SK-N-SH (cell line): ENCODE results near the gene PLIN5. TPM values are rescaled to one million over a fixed set of nuclear protein-coding genes. Genes with fewer than 3 reads are reported as not detected.

Experiments
- CTCF ChIA-PET: fragments of 300-600, 350-600 bp; formaldehyde crosslinking; extraction: SDS; loops from one replicate; lab custom pipeline; 2021; lab: Yijun Ruan, JAX
- POLR2A ChIA-PET: fragments of 350-600 bp; sonication (Branson Sonifier 250); formaldehyde crosslinking; extraction: SDS; loops from one replicate; lab custom pipeline; 2020; ENCODE audit warnings: antibody characterized with exemption, inconsistent platforms; lab: Yijun Ruan, JAX
- DNase-seq: peaks from one replicate; pipeline ENCODE4 v3.0.0; 2012
- H2AFZ ChIP-seq: fragments of 200-600 bp; sonication (generic); 2 replicates; pipeline ENCODE4 v1.8.1; 2016; ENCODE audit warnings: antibody characterized with exemption, mild to moderate bottlenecking, low read depth
- H3F3A ChIP-seq: fragments of 200-600 bp; sonication (generic); replicated peaks from 2 replicates; pipeline ENCODE3; 2016; ENCODE audit warnings: antibody characterized with exemption, mild to moderate bottlenecking; ENCODE audit not compliant: insufficient read depth
- H3K27ac ChIP-seq, 2 experiments: fragments of 200-500 bp in 1 of 2; fragments of 200-600 bp in 1 of 2; sonication (Bioruptor generic) in 1 of 2; sonication (generic), shearing (Covaris generic) in 1 of 2; 2 replicates each; pipeline versions ENCODE4 v1.5.1 to v1.6.1; 2014 to 2016; ENCODE audit warnings: low read depth in 2 of 2, inconsistent platforms in 1 of 2, low read length in 1 of 2, mild to moderate bottlenecking in 1 of 2, mixed read lengths in 1 of 2
- H3K27me3 ChIP-seq: fragments of 200-600 bp; sonication (generic), shearing (Covaris generic); 2 replicates; pipeline ENCODE4 v1.6.1; 2016; ENCODE audit warnings: mixed run types; ENCODE audit not compliant: insufficient read depth
- H3K36me3 ChIP-seq, 2 experiments: fragments of 200-500 bp in 1 of 2; fragments of 200-600 bp in 1 of 2; sonication (Bioruptor generic) in 1 of 2; sonication (generic) in 1 of 2; replicated peaks in 1 of 2; 2 replicates each; pipeline versions ENCODE3 to v1.5.1; 2014 to 2016; ENCODE audit warnings: low read length in 1 of 2, mild to moderate bottlenecking in 1 of 2; ENCODE audit not compliant: insufficient read depth in 2 of 2, control insufficient read depth in 1 of 2
- H3K4me1 ChIP-seq, 2 experiments: fragments of 200-500 bp in 1 of 2; fragments of 200-600 bp in 1 of 2; sonication (Bioruptor generic) in 1 of 2; sonication (generic), shearing (Covaris generic) in 1 of 2; 2 replicates each; pipeline versions ENCODE4 v1.5.1 to v1.6.1; 2014 to 2016; ENCODE audit warnings: low read depth in 1 of 2, low read length in 1 of 2, mixed run types in 1 of 2; ENCODE audit not compliant: insufficient read depth in 2 of 2, control insufficient read depth in 1 of 2
- H3K4me2 ChIP-seq: fragments of 200-600 bp; sonication (generic), shearing (Covaris generic); 2 replicates; pipeline ENCODE4 v1.6.1; 2017; ENCODE audit warnings: mixed run types
- H3K4me3 ChIP-seq, 2 experiments: fragments of 200-500 bp in 1 of 2; fragments of 200-600 bp in 1 of 2; sonication (Bioruptor generic) in 1 of 2; sonication (generic), shearing (Covaris generic) in 1 of 2; 2 replicates each; pipeline versions ENCODE4 v1.5.1 to v1.8.1; 2014 to 2016; ENCODE audit warnings: low read depth in 2 of 2, inconsistent platforms in 1 of 2, low read length in 1 of 2, mild to moderate bottlenecking in 1 of 2, mixed read lengths in 1 of 2, moderate library complexity in 1 of 2
- H3K79me2 ChIP-seq: fragments of 200-600 bp; sonication (generic); 2 replicates; pipeline ENCODE4 v1.8.1; 2017; ENCODE audit warnings: mild to moderate bottlenecking; ENCODE audit not compliant: insufficient read depth
- H3K9ac ChIP-seq: fragments of 200-600 bp; sonication (generic); 2 replicates; pipeline ENCODE4 v1.6.1; 2017; ENCODE audit warnings: mixed run types
- H3K9me2 ChIP-seq: fragments of 200-600 bp; sonication (generic); 2 replicates; pipeline ENCODE4 v1.6.1; 2017; ENCODE audit warnings: mixed run types
- H3K9me3 ChIP-seq: fragments of 200-600 bp; sonication (generic); 2 replicates; pipeline ENCODE4 v1.6.1; 2017; ENCODE audit warnings: mixed run types, mild to moderate bottlenecking, moderate library complexity
- H4K20me1 ChIP-seq: fragments of 200-600 bp; sonication (generic); 2 replicates; pipeline ENCODE4 v1.6.1; 2017; ENCODE audit warnings: mild to moderate bottlenecking, mixed run types; ENCODE audit not compliant: insufficient read depth
- CHD2 ChIP-seq: fragments of 150-350 bp; IDR thresholded peaks from 2 replicates; pipeline ENCODE4 v1.6.1; 2018; ENCODE audit warnings: low read length; ENCODE audit not compliant: partially characterized antibody
- EZH2phosphoT487 ChIP-seq: fragments of 200-600 bp; sonication (generic); IDR thresholded peaks from 2 replicates; pipeline ENCODE4 v1.6.1; 2017; ENCODE audit warnings: low read depth, mixed run types, mild to moderate bottlenecking, antibody characterized with exemption, moderate library complexity, borderline replicate concordance
- FOSL2 ChIP-seq: IDR thresholded peaks from 2 replicates; pipeline ENCODE4 v1.4.0; 2012; ENCODE audit warnings: low read depth, mild to moderate bottlenecking, moderate library complexity, borderline replicate concordance
- GABPA ChIP-seq: IDR thresholded peaks from 2 replicates; pipeline ENCODE4 v1.4.0; 2012; ENCODE audit warnings: low read depth, mild to moderate bottlenecking
- GATA2 ChIP-seq: sonication (generic); formaldehyde crosslinking; IDR thresholded peaks from 2 replicates; pipeline ENCODE4 v1.5.0; 2020; ENCODE audit warnings: mild to moderate bottlenecking, missing genetic modification reagents
- IRF3 ChIP-seq: fragments of 150-350 bp; IDR thresholded peaks from 2 replicates; pipeline ENCODE4 v1.6.1; 2016; ENCODE audit warnings: mild to moderate bottlenecking, low read depth, low read length
- MEF2A ChIP-seq: IDR thresholded peaks from 2 replicates; pipeline ENCODE4 v1.4.0; 2012; ENCODE audit warnings: low read depth, borderline replicate concordance
- NRF1 ChIP-seq: IDR thresholded peaks from 2 replicates; pipeline ENCODE4 v1.6.1; 2012; ENCODE audit warnings: low read depth, mild to moderate bottlenecking, low read length
- PBX3 ChIP-seq: IDR thresholded peaks from 2 replicates; pipeline ENCODE4; 2012
- POLR2AphosphoS5 ChIP-seq: IDR thresholded peaks from 2 replicates; pipeline ENCODE4 v1.6.1; 2012; ENCODE audit warnings: low read depth, low read length
- RAD21 ChIP-seq: IDR thresholded peaks from 2 replicates; pipeline ENCODE4 v1.6.1; 2012; ENCODE audit warnings: mild to moderate bottlenecking, low read length
- RXRA ChIP-seq: IDR thresholded peaks from 2 replicates; pipeline ENCODE4 v1.4.0; 2012; ENCODE audit warnings: low read depth, mild to moderate bottlenecking, borderline replicate concordance
- SMC3 ChIP-seq: IDR thresholded peaks from 2 replicates; pipeline ENCODE4 v1.6.1; 2012; ENCODE audit warnings: low read depth, low read length, improper control_type of control experiment
- TAF1 ChIP-seq: IDR thresholded peaks from 2 replicates; pipeline ENCODE4 v1.6.1; 2012; ENCODE audit warnings: low read depth, mild to moderate bottlenecking, low read length, moderate library complexity, borderline replicate concordance
- TEAD4 ChIP-seq: IDR thresholded peaks from 2 replicates; pipeline ENCODE4 v1.4.0; 2012; ENCODE audit warnings: mild to moderate bottlenecking, borderline replicate concordance; ENCODE audit not compliant: insufficient read depth
- WGBS: methylation state at CpG from one replicate; pipeline ENCODE4 v1.1.6; 2017; ENCODE audit warnings: low lambda C conversion rate; 5-methylcytosine and 5-hydroxymethylcytosine counted together
- polyA plus RNA-seq, 3 experiments: library from polyadenylated mRNA; depleted of rRNA; stranded (reverse); fragments of >200 nt; gene quantifications; 2 replicates each; pipeline ENCODE4 v1.2.3, GENCODE V29; 2012
- TF ChIP-seq, protein P1 (sequence below): fragments of 200-600 bp; sonication (generic); IDR thresholded peaks from 2 replicates; pipeline ENCODE4 v1.6.1; 2017; ENCODE audit warnings: antibody characterized with exemption, mild to moderate bottlenecking, moderate library complexity
- TF ChIP-seq, protein P2 (sequence below): fragments of 150-350 bp; IDR thresholded peaks from 2 replicates; pipeline ENCODE4 v1.6.1; 2017; ENCODE audit warnings: antibody characterized with exemption, low read length, low read depth, borderline replicate concordance

Gene PLIN5
- polyA plus RNA-seq, 1 of the 3 experiments (the other 2 are of a cell fraction) = 0.59 TPM

- no peak for DNase-seq
- 97% methylated on average over 19 of the region's 21 CpGs for WGBS
- no peaks in the 10 kb centered on the region for H3K27me3 ChIP-seq
- ChIA-PET POLR2A (no interaction called here), CTCF (no interaction called here)
- H3K79me2 ChIP-seq = no peaks in the 10 kb centered on the region; the same call in 1 of the 2 replicates
- H4K20me1 ChIP-seq = no peaks in the 10 kb centered on the region
- no peak overlapping the region for H3K4me2 ChIP-seq
- no peak overlapping the region for H3K4me3 ChIP-seq
- no peak overlapping the region for H3K27ac ChIP-seq
- no peak overlapping the region for H3K9ac ChIP-seq
- H3F3A ChIP-seq = no peaks in the 10 kb centered on the region
- H3K36me3 ChIP-seq = peaks cover 14 to 24% of the 10 kb centered on the region in 2 experiments
- no peaks in the 10 kb centered on the region for H3K9me2 ChIP-seq
- H2AFZ ChIP-seq = no peak overlapping the region
- TF ChIP-seq NRF1 (no peak), GABPA (no peak), SMC3 (no peak), GATA2 (CRISPR knock-in tag) (no peak), RAD21 (no peak), IRF3 (no peak), POLR2AphosphoS5 (no peak), EZH2phosphoT487 (no peak)
- TF ChIP-seq, protein P1, sequence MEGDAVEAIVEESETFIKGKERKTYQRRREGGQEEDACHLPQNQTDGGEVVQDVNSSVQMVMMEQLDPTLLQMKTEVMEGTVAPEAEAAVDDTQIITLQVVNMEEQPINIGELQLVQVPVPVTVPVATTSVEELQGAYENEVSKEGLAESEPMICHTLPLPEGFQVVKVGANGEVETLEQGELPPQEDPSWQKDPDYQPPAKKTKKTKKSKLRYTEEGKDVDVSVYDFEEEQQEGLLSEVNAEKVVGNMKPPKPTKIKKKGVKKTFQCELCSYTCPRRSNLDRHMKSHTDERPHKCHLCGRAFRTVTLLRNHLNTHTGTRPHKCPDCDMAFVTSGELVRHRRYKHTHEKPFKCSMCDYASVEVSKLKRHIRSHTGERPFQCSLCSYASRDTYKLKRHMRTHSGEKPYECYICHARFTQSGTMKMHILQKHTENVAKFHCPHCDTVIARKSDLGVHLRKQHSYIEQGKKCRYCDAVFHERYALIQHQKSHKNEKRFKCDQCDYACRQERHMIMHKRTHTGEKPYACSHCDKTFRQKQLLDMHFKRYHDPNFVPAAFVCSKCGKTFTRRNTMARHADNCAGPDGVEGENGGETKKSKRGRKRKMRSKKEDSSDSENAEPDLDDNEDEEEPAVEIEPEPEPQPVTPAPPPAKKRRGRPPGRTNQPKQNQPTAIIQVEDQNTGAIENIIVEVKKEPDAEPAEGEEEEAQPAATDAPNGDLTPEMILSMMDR = no peak
- H3K4me1 ChIP-seq = no peaks in the 10 kb centered on the region
- no peaks in the 10 kb centered on the region for H3K9me3 ChIP-seq
These were observed 43.6 kb downstream of the PLIN5 start for GRCh38 chr19:4491446-4491845.

GRCh38 chr19:4488496-4488895 is 46.5 kb downstream of the PLIN5 start:
- Histone ChIP-seq H3K9ac (no peak overlapping the region), H3K9me2 (no peaks in the 10 kb centered on the region), H3K36me3 (peaks cover 11 to 14% of the 10 kb centered on the region in 2 experiments), H3K9me3 (no peaks in the 10 kb centered on the region), H3K27me3 (no peaks in the 10 kb centered on the region), H3K4me2 (no peak overlapping the region), H4K20me1 (no peaks in the 10 kb centered on the region), H3K4me1 (no peaks in the 10 kb centered on the region), H2AFZ (no peak overlapping the region), H3K4me3 (no peak overlapping the region), H3K79me2 (peaks cover under 1% of the 10 kb centered on the region; the same call in 1 of the 2 replicates), H3K27ac (no peak overlapping the region), H3F3A (no peaks in the 10 kb centered on the region)
- WGBS = 96% methylated on average over 29 of the region's 29 CpGs
- DNase-seq = peak; percentile 4
- ChIA-PET CTCF (no interaction called here), POLR2A (no interaction called here)
- no peak for TF ChIP-seq MEF2A
- no peak for TF ChIP-seq RXRA
- TF ChIP-seq, protein P2, sequence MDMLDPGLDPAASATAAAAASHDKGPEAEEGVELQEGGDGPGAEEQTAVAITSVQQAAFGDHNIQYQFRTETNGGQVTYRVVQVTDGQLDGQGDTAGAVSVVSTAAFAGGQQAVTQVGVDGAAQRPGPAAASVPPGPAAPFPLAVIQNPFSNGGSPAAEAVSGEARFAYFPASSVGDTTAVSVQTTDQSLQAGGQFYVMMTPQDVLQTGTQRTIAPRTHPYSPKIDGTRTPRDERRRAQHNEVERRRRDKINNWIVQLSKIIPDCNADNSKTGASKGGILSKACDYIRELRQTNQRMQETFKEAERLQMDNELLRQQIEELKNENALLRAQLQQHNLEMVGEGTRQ = no peak
- TF ChIP-seq GATA2 (CRISPR knock-in tag) = no peak
- no peak for TF ChIP-seq FOSL2
- TF ChIP-seq TAF1 = no peak
- no peak for TF ChIP-seq POLR2AphosphoS5
- TF ChIP-seq PBX3 = no peak
- TF ChIP-seq NRF1 = no peak
- no peak for TF ChIP-seq TEAD4
- no peak for TF ChIP-seq CHD2
